Epithelial cell of alveolus of lung (primary cell): Measurements from ENCODE around the gene TFRC. TPM values are rescaled to one million over a fixed set of nuclear protein-coding genes. Genes with fewer than 3 reads are reported as not detected.

Experiments
- total RNA-seq: library from RNA; depleted of rRNA; stranded (reverse); fragments of >200 nt; gene quantifications from 2 replicates; pipeline ENCODE4 v1.2.1, GENCODE V29; 2015

TFRC gene
- 40.2 and 153 TPM in 2 replicates for total RNA-seq

GRCh38 chr3:196081834-196082618, at the start of gene TFRC:
Gene TFRC, minus strand, starts transcription at chr3:196082090. Its CDS starts 4,991 bp downstream, at chr3:196077099.

Other genes with a start within 250 kb of the TFRC start
- gene TNK2, start 173.5 kb downstream of the TFRC start, total RNA-seq = 8.1 and 9.0 TPM in 2 replicates
- gene ZDHHC19, start 129.3 kb upstream of the TFRC start, total RNA-seq = not detected in 2 replicates
- gene SLC51A, start 134.4 kb upstream of the TFRC start, total RNA-seq = not detected in 2 replicates
- 47.3 and 51.1 TPM in 2 replicates for gene PCYT1A, start 205.6 kb upstream of the TFRC start, total RNA-seq
- gene DYNLT2B, start 236.2 kb upstream of the TFRC start, total RNA-seq = 14.5 and 16.7 TPM in 2 replicates